Fibroblast of lung (primary cell): ENCODE measurements around the gene NAA16. TPM values are rescaled to one million over a fixed set of nuclear protein-coding genes. Genes with fewer than 3 reads are reported as not detected.

Source experiments
- DNase-seq, 2 donors: peaks; one replicate each; pipeline versions ENCODE4 v3.0.0 to v3.0.0-alpha.2; 2010; ENCODE audit warnings: low read depth in 2 of 2
- H2AFZ ChIP-seq: 2 replicates; pipeline ENCODE4 v1.5.1; 2012; ENCODE audit warnings: low read length, control low read depth, inconsistent platforms
- H3K27ac ChIP-seq: 2 replicates; pipeline ENCODE4 v1.5.1; 2011; ENCODE audit warnings: low read length, control low read depth; ENCODE audit not compliant: insufficient read depth
- H3K27me3 ChIP-seq: 2 replicates; pipeline ENCODE4 v1.5.1; 2011; ENCODE audit warnings: mild to moderate bottlenecking, low read length; ENCODE audit not compliant: control insufficient read depth, insufficient read depth
- H3K36me3 ChIP-seq: 2 replicates; pipeline ENCODE4 v1.5.1; 2011; ENCODE audit warnings: low read length; ENCODE audit not compliant: control insufficient read depth, insufficient read depth
- H3K4me1 ChIP-seq: 2 replicates; pipeline ENCODE4 v1.5.1; 2011; ENCODE audit warnings: low read length; ENCODE audit not compliant: control insufficient read depth, insufficient read depth; ENCODE audit errors: extremely low read depth
- H3K4me2 ChIP-seq: 2 replicates; pipeline ENCODE4 v1.5.1; 2011; ENCODE audit warnings: low read length, control low read depth; ENCODE audit not compliant: insufficient read depth; ENCODE audit errors: extremely low read depth
- H3K4me3 ChIP-seq, 4 experiments: fragments of 200-600 bp in 1 of 4; sonication (generic) in 1 of 4; replicated peaks in 1 of 4; 2 replicates each; pipeline ENCODE4 v1.5.1; 2011 to 2016; ENCODE audit warnings: low read length in 4 of 4, low read depth in 3 of 4, mild to moderate bottlenecking in 3 of 4, control low read depth in 2 of 4, inconsistent platforms in 1 of 4, mixed read lengths in 1 of 4; ENCODE audit not compliant: insufficient read depth in 1 of 4; ENCODE audit errors: control extremely low read depth in 1 of 4
- H3K79me2 ChIP-seq: 2 replicates; pipeline ENCODE4 v1.5.1; 2012; ENCODE audit warnings: mild to moderate bottlenecking, low read length, inconsistent platforms; ENCODE audit not compliant: control insufficient read depth, insufficient read depth
- H3K9ac ChIP-seq: 2 replicates; pipeline ENCODE4 v1.5.1; 2011; ENCODE audit warnings: mild to moderate bottlenecking, low read length, control low read depth; ENCODE audit not compliant: insufficient read depth
- H3K9me3 ChIP-seq: 2 replicates; pipeline ENCODE4 v1.5.1; 2012; ENCODE audit warnings: low read depth, low read length; ENCODE audit not compliant: control insufficient read depth, insufficient read depth
- H4K20me1 ChIP-seq: 2 replicates; pipeline ENCODE4 v1.5.1; 2011; ENCODE audit warnings: low read length; ENCODE audit not compliant: control insufficient read depth, insufficient read depth; ENCODE audit errors: extremely low read depth
- CTCF ChIP-seq, 2 donors: IDR thresholded peaks in 1 of 2; conservative IDR thresholded peaks in 1 of 2; 1 replicate in 1 of 2; 2 replicates in 1 of 2; pipeline ENCODE4 v1.5.1; 2011 to 2012; ENCODE audit warnings: low read length in 2 of 2, control low read depth in 1 of 2, inconsistent platforms in 1 of 2, low read depth in 1 of 2, mild to moderate bottlenecking in 1 of 2
- EZH2 ChIP-seq: IDR thresholded peaks from 2 replicates; pipeline ENCODE4 v1.5.1; 2012; ENCODE audit warnings: low read length, control low read depth, mild to moderate bottlenecking; ENCODE audit errors: missing control alignments
- polyA plus RNA-seq, 2 donors: library from polyadenylated mRNA; depleted of rRNA in 1 of 2; stranded (reverse) in 1 of 2; unstranded in 1 of 2; fragments of >200 nt; gene quantifications; 2 replicates each; pipeline ENCODE4 v1.2.1, GENCODE V29; 2011 to 2012; ENCODE audit warnings: missing spikeins in 1 of 2
- total RNA-seq: library from RNA; depleted of rRNA; stranded (reverse); fragments of >200 nt; gene quantifications from 2 replicates; pipeline ENCODE4 v1.2.1, GENCODE V29; 2014

Gene NAA16
- total and polyA plus RNA-seq, 2 donors (not counting 1 experiment from before 2014, with no cell fraction given), result 7.9 to 8.3 TPM

GRCh38 chr13:41382431-41382830 lies 71.4 kb downstream of the NAA16 start:
- H3K27ac ChIP-seq, result no peak overlapping the region
- no peaks in the 10 kb centered on the region for H3K9me3 ChIP-seq
- no peaks in the 10 kb centered on the region for H3K36me3 ChIP-seq
- no peak overlapping the region for H3K4me3 ChIP-seq
- H4K20me1 ChIP-seq, result no peaks in the 10 kb centered on the region
- no peaks in the 10 kb centered on the region for H3K4me1 ChIP-seq
- H3K4me2 ChIP-seq, result no peak overlapping the region
- H3K27me3 ChIP-seq, result no peaks in the 10 kb centered on the region
- TF ChIP-seq CTCF (conservative IDR thresholded peaks at IDR 0.05 in 1 of 2, IDR thresholded peaks at IDR 0.05 in 1 of 2; ENCODE audit: low read depth in 1 of 2, low read length in 2 of 2), result no peak
- TF ChIP-seq EZH2, result no peak
- no peak overlapping the region for H3K9ac ChIP-seq
- no peak for DNase-seq
- H2AFZ ChIP-seq, result no peak overlapping the region
- H3K79me2 ChIP-seq, result no peaks in the 10 kb centered on the region

GRCh38 chr13:41383386-41383785 lies 72.3 kb downstream of the NAA16 start:
- peak overlapping the region; percentile 34 for H2AFZ ChIP-seq
- no peaks in the 10 kb centered on the region for H3K79me2 ChIP-seq
- no peaks in the 10 kb centered on the region for H3K36me3 ChIP-seq
- no peaks in the 10 kb centered on the region for H4K20me1 ChIP-seq
- no peak overlapping the region for H3K9ac ChIP-seq
- H3K27me3 ChIP-seq, result no peaks in the 10 kb centered on the region
- no peaks in the 10 kb centered on the region for H3K4me1 ChIP-seq
- DNase-seq, result peak; percentile 15 to 18
- TF ChIP-seq EZH2 (no peak), CTCF (conservative IDR thresholded peaks at IDR 0.05 in 1 of 2, IDR thresholded peaks at IDR 0.05 in 1 of 2; ENCODE audit: low read depth in 1 of 2, low read length in 2 of 2) (no peak)
- H3K9me3 ChIP-seq, result no peaks in the 10 kb centered on the region
- no peak overlapping the region for H3K4me2 ChIP-seq
- no peak overlapping the region for H3K27ac ChIP-seq
- no peak overlapping the region for H3K4me3 ChIP-seq

- no peak overlapping the region for H3K4me3 ChIP-seq
- peak in 1 of 2 donors; percentile 36 for DNase-seq
- no peak overlapping the region for H3K4me2 ChIP-seq
- no peak overlapping the region for H3K9ac ChIP-seq
- H3K79me2 ChIP-seq, result no peaks in the 10 kb centered on the region
- no peak overlapping the region for H3K27ac ChIP-seq
- no peaks in the 10 kb centered on the region for H3K27me3 ChIP-seq
- no peaks in the 10 kb centered on the region for H3K9me3 ChIP-seq
- no peaks in the 10 kb centered on the region for H3K4me1 ChIP-seq
- H2AFZ ChIP-seq, result no peak overlapping the region
- no peaks in the 10 kb centered on the region for H4K20me1 ChIP-seq
- no peaks in the 10 kb centered on the region for H3K36me3 ChIP-seq
- TF ChIP-seq EZH2 (no peak), CTCF (conservative IDR thresholded peaks at IDR 0.05 in 1 of 2, IDR thresholded peaks at IDR 0.05 in 1 of 2; ENCODE audit: low read depth in 1 of 2, low read length in 2 of 2) (peak in 1 of 2 donors; percentile 50)
Observed at GRCh38 chr13:41384749-41385503, 73.9 kb downstream of the NAA16 start.
